Measurements from ENCODE around the gene OR10P1.

OR10P1 gene

GRCh38 chr12:55671746-55672145, 35.1 kb downstream of the OR10P1 start:
- Histone ChIP-seq H3K36me3 (ENCODE audit: control insufficient read depth, insufficient read depth, low read length, severe bottlenecking) (no peaks in the 10 kb centered on the region), H3K9me3 (ENCODE audit: control insufficient read depth, low read length) (no peaks in the 10 kb centered on the region), H3K4me3 (ENCODE audit: low read length) (no peak overlapping the region), H3K9ac (ENCODE audit: low read length) (no peak overlapping the region), H3K4me1 (ENCODE audit: control insufficient read depth, insufficient read depth, low read length) (peaks cover 4% of the 10 kb centered on the region), H3K27me3 (replicated peaks; ENCODE audit: control insufficient read depth, insufficient read depth, low read length) (no peaks in the 10 kb centered on the region)
- no peak for DNase-seq (ENCODE audit: low read depth)

DNA sequence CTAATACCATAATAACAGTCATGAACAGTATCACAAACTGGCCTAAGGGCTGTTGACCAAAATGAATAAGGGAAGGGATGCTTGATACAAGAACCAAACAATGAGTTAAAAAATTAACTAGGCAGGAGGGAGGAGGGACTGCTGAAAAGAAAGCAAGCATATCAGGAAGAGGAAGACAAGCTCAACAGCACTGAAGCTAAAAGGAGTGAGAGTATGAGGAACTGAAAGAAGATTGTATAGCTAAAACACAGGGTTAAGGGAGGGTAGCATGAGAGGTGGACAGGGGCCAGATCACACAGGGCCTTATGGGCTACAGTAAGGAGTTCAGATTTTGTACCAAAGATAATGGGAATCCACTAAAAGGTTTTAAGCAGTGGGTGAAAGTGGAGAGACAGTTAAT, 36.9 kb downstream of the OR10P1 start:
- no peak overlapping the region for H3K4me3 ChIP-seq (ENCODE audit: low read length)
- H3K27me3 ChIP-seq (replicated peaks; ENCODE audit: control insufficient read depth, insufficient read depth, low read length) = no peaks in the 10 kb centered on the region
- H3K36me3 ChIP-seq (ENCODE audit: control insufficient read depth, insufficient read depth, low read length, severe bottlenecking) = no peaks in the 10 kb centered on the region
- no peak overlapping the region for H3K9ac ChIP-seq (ENCODE audit: low read length)
- peaks cover 4% of the 10 kb centered on the region for H3K4me1 ChIP-seq (ENCODE audit: control insufficient read depth, insufficient read depth, low read length)
- H3K9me3 ChIP-seq (ENCODE audit: control insufficient read depth, low read length) = no peaks in the 10 kb centered on the region
- no peak for DNase-seq (ENCODE audit: low read depth)

- no peaks in the 10 kb centered on the region for H3K4me1 ChIP-seq (ENCODE audit: control insufficient read depth, insufficient read depth, low read length)
- H3K36me3 ChIP-seq (ENCODE audit: control insufficient read depth, insufficient read depth, low read length, severe bottlenecking) = no peaks in the 10 kb centered on the region
- H3K9ac ChIP-seq (ENCODE audit: low read length) = no peak overlapping the region
- no peak for DNase-seq (ENCODE audit: low read depth)
- no peaks in the 10 kb centered on the region for H3K9me3 ChIP-seq (ENCODE audit: control insufficient read depth, low read length)
- H3K27me3 ChIP-seq (replicated peaks; ENCODE audit: control insufficient read depth, insufficient read depth, low read length) = no peaks in the 10 kb centered on the region
- no peak overlapping the region for H3K4me3 ChIP-seq (ENCODE audit: low read length)
These were observed 39.0 kb downstream of the OR10P1 start for GRCh38 chr12:55675666-55676065.

DNA sequence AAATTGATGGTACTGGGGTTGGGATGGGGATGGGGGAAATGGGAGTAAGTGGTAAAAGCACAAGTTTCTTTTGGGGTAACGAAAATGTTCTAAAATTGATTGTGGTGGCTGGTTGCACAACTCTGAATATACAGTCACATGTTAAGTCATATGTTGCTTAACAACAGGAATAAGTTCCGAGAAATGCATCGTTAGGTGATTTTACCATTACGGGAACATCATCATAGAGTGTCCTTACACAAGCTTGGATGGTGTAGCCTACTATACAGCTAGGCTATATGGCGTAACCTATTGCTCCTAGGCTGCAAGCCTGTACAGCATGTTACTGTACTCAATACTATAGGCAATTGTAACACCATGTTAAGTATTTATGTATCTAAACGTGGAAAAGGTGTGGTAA, 40.0 kb downstream of the OR10P1 start:
- peaks cover 6% of the 10 kb centered on the region for H3K4me1 ChIP-seq (ENCODE audit: control insufficient read depth, insufficient read depth, low read length)
- H3K27me3 ChIP-seq (replicated peaks; ENCODE audit: control insufficient read depth, insufficient read depth, low read length) = no peaks in the 10 kb centered on the region
- no peak for DNase-seq (ENCODE audit: low read depth)
- H3K4me3 ChIP-seq (ENCODE audit: low read length) = no peak overlapping the region
- no peak overlapping the region for H3K9ac ChIP-seq (ENCODE audit: low read length)
- H3K9me3 ChIP-seq (ENCODE audit: control insufficient read depth, low read length) = no peaks in the 10 kb centered on the region
- H3K36me3 ChIP-seq (ENCODE audit: control insufficient read depth, insufficient read depth, low read length, severe bottlenecking) = no peaks in the 10 kb centered on the region

- H3K4me3 ChIP-seq (ENCODE audit: low read length) = no peak overlapping the region
- H3K36me3 ChIP-seq (ENCODE audit: control insufficient read depth, insufficient read depth, low read length, severe bottlenecking) = peaks cover 5% of the 10 kb centered on the region
- no peaks in the 10 kb centered on the region for H3K9me3 ChIP-seq (ENCODE audit: control insufficient read depth, low read length)
- DNase-seq (ENCODE audit: low read depth) = no peak
- no peak overlapping the region for H3K9ac ChIP-seq (ENCODE audit: low read length)
- H3K27me3 ChIP-seq (replicated peaks; ENCODE audit: control insufficient read depth, insufficient read depth, low read length) = no peaks in the 10 kb centered on the region
- H3K4me1 ChIP-seq (ENCODE audit: control insufficient read depth, insufficient read depth, low read length) = peaks cover 14% of the 10 kb centered on the region
These were observed 43.0 kb downstream of the OR10P1 start for GRCh38 chr12:55679691-55680090.

DNA sequence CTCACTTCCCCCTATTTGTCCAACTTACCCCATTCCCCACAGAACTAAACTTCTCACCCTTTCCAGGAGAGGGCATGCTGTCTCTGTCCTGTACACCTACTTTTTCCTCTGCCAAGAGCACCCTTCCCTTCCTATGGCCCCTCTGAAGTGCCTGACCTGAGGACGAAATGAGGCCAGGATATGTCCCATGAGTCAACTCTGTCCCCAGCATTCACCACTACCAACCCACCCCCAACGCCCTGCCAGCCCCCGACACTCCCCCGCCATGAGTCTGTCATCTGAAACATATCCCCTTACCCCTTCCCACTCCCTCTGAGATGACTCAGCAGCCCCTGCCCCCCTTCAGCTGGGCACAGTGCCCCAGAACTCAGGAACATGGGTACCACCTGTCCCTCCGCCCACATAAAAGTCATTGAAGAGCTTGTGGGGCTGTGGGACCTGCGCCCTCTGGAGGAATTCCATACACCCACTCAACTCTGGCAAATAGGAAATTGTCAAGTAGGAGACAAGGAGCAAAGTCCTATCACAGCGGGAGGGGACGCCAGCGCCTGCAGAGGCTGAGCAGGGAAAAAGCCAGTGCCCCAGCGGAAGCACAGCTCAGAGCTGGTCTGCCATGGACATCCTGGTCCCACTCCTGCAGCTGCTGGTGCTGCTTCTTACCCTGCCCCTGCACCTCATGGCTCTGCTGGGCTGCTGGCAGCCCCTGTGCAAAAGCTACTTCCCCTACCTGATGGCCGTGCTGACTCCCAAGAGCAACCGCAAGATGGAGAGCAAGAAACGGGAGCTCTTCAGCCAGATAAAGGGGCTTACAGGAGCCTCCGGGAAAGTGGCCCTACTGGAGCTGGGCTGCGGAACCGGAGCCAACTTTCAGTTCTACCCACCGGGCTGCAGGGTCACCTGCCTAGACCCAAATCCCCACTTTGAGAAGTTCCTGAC, 44.7 kb downstream of the OR10P1 start:
- Histone ChIP-seq H3K9ac (ENCODE audit: low read length) (peak overlapping the region; percentile 52), H3K4me3 (ENCODE audit: low read length) (peak overlapping the region; percentile 57), H3K9me3 (ENCODE audit: control insufficient read depth, low read length) (no peaks in the 10 kb centered on the region), H3K27me3 (replicated peaks; ENCODE audit: control insufficient read depth, insufficient read depth, low read length) (no peaks in the 10 kb centered on the region), H3K36me3 (ENCODE audit: control insufficient read depth, insufficient read depth, low read length, severe bottlenecking) (peaks cover 22% of the 10 kb centered on the region), H3K4me1 (ENCODE audit: control insufficient read depth, insufficient read depth, low read length) (peaks cover 14% of the 10 kb centered on the region)
- peak; percentile 49 for DNase-seq (ENCODE audit: low read depth)

DNA sequence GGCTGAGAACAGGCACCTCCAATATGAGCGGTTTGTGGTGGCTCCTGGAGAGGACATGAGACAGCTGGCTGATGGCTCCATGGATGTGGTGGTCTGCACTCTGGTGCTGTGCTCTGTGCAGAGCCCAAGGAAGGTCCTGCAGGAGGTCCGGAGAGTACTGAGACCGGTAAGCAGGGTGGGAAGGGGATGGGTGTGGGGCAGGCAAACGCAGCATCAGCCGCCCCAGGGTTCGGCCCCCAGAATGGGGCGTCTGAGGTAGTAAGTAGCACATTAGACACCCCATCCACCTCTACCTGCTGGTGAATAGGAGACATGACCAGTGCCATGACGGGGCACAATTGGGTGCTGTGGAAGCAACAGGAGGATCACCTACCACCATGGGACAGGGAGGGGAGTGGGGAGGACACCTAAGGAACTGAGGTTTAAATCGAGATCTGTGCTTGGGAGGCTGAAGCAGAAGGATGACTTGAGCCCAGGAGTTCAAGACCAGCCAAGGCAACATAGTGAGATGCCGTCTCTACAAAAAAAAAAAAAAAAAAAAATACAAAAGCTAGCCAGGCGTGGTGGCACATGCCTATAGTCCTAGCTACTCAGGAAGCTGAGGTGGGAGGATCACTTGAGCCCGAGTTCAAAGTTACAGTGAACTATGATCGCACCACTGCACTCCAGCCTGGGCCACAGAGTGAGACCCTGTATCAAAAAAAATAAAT, 45.5 kb downstream of the OR10P1 start:
- Histone ChIP-seq H3K4me3 (ENCODE audit: low read length) (peak overlapping the region; percentile 57), H3K9me3 (ENCODE audit: control insufficient read depth, low read length) (no peaks in the 10 kb centered on the region), H3K9ac (ENCODE audit: low read length) (peak overlapping the region; percentile 52), H3K4me1 (ENCODE audit: control insufficient read depth, insufficient read depth, low read length) (peaks cover 14% of the 10 kb centered on the region), H3K27me3 (replicated peaks; ENCODE audit: control insufficient read depth, insufficient read depth, low read length) (no peaks in the 10 kb centered on the region), H3K36me3 (ENCODE audit: control insufficient read depth, insufficient read depth, low read length, severe bottlenecking) (peaks cover 29% of the 10 kb centered on the region)
- DNase-seq (ENCODE audit: low read depth) = no peak

- no peak for DNase-seq (ENCODE audit: low read depth)
- Histone ChIP-seq H3K4me1 (ENCODE audit: control insufficient read depth, insufficient read depth, low read length) (peaks cover 14% of the 10 kb centered on the region), H3K9me3 (ENCODE audit: control insufficient read depth, low read length) (no peaks in the 10 kb centered on the region), H3K36me3 (ENCODE audit: control insufficient read depth, insufficient read depth, low read length, severe bottlenecking) (peaks cover 41% of the 10 kb centered on the region), H3K9ac (ENCODE audit: low read length) (no peak overlapping the region), H3K4me3 (ENCODE audit: low read length) (no peak overlapping the region), H3K27me3 (replicated peaks; ENCODE audit: control insufficient read depth, insufficient read depth, low read length) (no peaks in the 10 kb centered on the region)
These were observed 47.0 kb downstream of the OR10P1 start for GRCh38 chr12:55683676-55684075.

GRCh38 chr12:55684761-55685370, 48.2 kb downstream of the OR10P1 start:
- Histone ChIP-seq H3K9me3 (ENCODE audit: control insufficient read depth, low read length) (no peaks in the 10 kb centered on the region), H3K4me3 (ENCODE audit: low read length) (no peak overlapping the region), H3K4me1 (ENCODE audit: control insufficient read depth, insufficient read depth, low read length) (peaks cover 14% of the 10 kb centered on the region), H3K36me3 (ENCODE audit: control insufficient read depth, insufficient read depth, low read length, severe bottlenecking) (peaks cover 51% of the 10 kb centered on the region), H3K9ac (ENCODE audit: low read length) (no peak overlapping the region), H3K27me3 (replicated peaks; ENCODE audit: control insufficient read depth, insufficient read depth, low read length) (no peaks in the 10 kb centered on the region)
- DNase-seq (ENCODE audit: low read depth) = no peak

DNA sequence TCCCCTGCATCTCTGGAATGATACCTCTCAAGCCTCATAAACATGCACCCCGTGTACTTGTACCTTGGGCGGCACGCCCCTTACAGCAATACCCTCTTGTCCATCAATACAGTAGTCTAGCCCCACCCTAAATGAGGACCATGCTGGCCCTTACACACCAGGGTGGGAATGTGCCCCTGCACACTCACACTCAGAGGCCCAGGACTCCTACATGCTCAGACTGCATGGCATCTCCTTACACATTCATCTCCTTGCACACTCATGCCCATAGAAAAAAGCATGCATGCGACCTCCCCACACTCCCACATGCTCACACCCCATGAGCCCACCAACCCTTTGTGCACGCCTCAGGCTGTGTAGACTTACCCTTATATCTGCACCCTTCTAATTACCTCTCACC, 49.0 kb downstream of the OR10P1 start:
- Histone ChIP-seq H3K4me1 (ENCODE audit: control insufficient read depth, insufficient read depth, low read length) (peaks cover 14% of the 10 kb centered on the region), H3K9me3 (ENCODE audit: control insufficient read depth, low read length) (no peaks in the 10 kb centered on the region), H3K4me3 (ENCODE audit: low read length) (no peak overlapping the region), H3K27me3 (replicated peaks; ENCODE audit: control insufficient read depth, insufficient read depth, low read length) (no peaks in the 10 kb centered on the region), H3K36me3 (ENCODE audit: control insufficient read depth, insufficient read depth, low read length, severe bottlenecking) (peaks cover 51% of the 10 kb centered on the region), H3K9ac (ENCODE audit: low read length) (no peak overlapping the region)
- DNase-seq (ENCODE audit: low read depth) = no peak

- Histone ChIP-seq H3K4me1 (ENCODE audit: control insufficient read depth, insufficient read depth, low read length) (peaks cover 10% of the 10 kb centered on the region), H3K27me3 (replicated peaks; ENCODE audit: control insufficient read depth, insufficient read depth, low read length) (no peaks in the 10 kb centered on the region), H3K9ac (ENCODE audit: low read length) (no peak overlapping the region), H3K4me3 (ENCODE audit: low read length) (no peak overlapping the region), H3K9me3 (ENCODE audit: control insufficient read depth, low read length) (no peaks in the 10 kb centered on the region), H3K36me3 (ENCODE audit: control insufficient read depth, insufficient read depth, low read length, severe bottlenecking) (peaks cover 56% of the 10 kb centered on the region)
- no peak for DNase-seq (ENCODE audit: low read depth)
These were observed 49.8 kb downstream of the OR10P1 start for GRCh38 chr12:55686366-55687010.
